ENCODE measurements around the gene CD300H. TPM values are rescaled to one million over a fixed set of nuclear protein-coding genes. Genes with fewer than 3 reads are reported as not detected.

The CD300H gene
- not detected in 2 replicates for total RNA-seq

DNA sequence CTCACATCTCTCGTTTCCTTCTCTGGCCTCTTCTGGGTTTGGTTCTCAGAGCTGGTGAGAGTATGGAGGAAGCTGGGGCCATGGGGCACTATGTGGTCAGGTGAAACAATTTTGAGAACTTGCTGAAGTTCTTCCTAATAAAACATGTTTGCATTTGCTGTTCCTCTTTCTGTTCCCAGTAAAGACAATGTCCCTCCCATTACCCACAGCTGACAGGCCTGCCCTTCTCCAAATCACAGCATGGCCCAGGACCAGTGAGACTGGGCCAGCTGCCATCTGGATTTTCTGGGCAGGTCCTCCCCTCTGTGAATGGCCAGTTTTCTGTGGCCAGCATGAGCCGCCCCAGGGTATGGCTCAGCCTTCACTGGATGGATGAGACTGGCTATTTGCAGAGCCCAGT, at the start of gene CD300H:
Gene CD300H, minus strand, starts transcription at position 113 of the 400 bp plus-strand sequence.

DNA sequence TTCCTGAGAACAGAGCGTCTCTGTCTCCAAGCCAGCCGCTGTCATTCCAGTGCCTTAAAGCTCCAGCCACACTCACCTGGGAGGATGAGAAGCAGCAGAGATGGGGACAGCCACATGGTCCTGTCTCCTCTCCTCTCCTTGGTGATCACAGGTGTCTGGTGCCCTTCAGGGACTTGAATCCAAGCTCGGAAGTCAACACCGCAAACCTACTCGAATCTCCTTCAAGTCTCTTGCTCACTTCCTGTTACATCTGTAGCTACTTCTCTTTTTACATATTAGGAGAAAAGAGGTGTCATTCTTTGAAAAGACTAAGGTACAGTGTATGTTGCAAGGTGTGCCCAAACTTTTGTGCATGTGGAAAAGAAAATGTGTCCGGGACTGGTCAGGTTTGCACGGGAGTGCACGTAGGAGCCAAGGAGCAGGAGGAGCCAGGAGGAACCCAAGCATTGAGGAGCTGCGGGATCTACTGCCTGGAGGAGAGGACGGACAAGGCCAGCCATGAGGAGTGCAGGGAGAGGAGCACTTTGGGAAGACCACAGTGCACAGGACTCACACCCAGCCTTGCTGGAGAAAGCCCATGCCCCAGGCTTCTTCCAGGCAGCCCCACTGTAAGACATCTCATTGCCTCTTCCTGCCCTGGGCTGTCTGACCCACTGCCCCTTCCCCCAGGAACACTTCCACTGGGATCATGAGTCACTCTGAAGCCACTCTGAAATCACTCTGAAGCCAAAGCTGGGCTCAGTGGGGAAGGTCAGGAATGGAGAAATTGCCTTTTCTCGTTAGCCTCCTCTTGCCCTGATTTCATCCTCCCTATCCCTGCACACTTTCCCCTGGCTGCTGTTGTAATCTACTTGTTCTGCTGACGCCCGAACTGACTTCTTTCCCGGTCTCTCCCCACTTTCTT, 25.0 kb upstream of the CD300H start, which contains the start of gene CD300LD:
Gene CD300LD, minus strand, starts transcription at position 197 of the 904 bp plus-strand sequence. Its CDS starts 81 bp downstream, at position 116.

DNA sequence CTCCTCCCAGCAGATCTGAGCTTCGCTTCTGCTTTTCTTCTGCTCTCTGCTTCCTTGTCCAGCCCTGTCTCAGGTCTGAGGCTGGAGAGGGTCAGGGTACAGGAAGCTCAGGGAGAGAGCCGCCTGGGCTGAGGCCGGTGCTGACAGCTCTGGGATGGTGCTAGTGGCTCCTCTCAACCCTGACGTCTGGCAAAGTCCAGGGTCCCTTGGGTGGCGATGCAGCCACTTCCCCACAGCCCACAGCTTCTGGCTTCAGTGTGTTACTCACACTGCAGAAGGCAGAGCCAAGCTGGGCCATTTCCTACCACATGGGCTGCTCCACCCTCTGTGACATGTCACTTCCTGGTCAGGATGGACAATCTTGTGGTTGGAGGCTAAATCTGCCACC, 21.5 kb downstream of the CD300H start, which contains the start of gene CD300C:
Gene CD300C, minus strand, starts transcription at position 273 of the 388 bp plus-strand sequence. CDS start 333 bp downstream, outside the sequence.

DNA sequence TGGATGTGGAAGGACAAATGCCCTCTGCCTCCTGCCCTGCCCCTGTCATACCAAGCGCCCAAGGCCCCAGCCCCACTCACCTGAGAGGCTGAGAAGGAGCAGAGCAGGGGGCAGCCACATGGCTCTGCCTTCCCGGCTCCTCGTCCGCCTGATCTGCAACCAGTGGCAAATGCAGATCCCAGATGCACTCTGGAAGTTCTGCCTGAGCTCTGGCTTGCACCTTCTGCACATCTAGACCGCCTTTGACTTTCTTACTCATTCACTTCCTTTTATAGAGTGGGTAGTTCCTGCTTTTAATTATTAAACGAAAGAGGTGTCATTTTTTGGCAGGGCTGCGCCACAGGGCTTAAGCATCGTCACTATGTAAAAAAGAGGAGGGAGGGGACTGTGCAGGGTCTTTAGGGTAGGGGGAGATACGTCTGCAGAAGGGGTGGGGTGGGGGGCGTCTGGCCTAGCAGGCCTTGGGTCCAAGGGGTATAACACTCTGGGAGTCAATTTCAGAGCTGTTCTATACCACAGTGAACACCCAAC, 36.0 kb downstream of the CD300H start, which contains the start of gene CD300LB:
Gene CD300LB, minus strand, starts transcription at position 245 of the 531 bp plus-strand sequence. Its CDS starts 125 bp downstream, at position 120.

Other genes with a start within 250 kb of the CD300H start
- not detected in 2 replicates for gene KIF19, start 241.3 kb downstream of the CD300H start, total RNA-seq
- gene BTBD17, start 205.6 kb downstream of the CD300H start, total RNA-seq = not detected in 2 replicates
- gene GPR142, start 200.0 kb downstream of the CD300H start, total RNA-seq = not detected in 2 replicates
- 40.1 and 174 TPM in 2 replicates for gene GPRC5C, start 135.4 kb downstream of the CD300H start, total RNA-seq
- gene CD300A, start 100.9 kb downstream of the CD300H start, total RNA-seq = not detected in 2 replicates
- not detected in 2 replicates for gene CD300LB, start 36.0 kb downstream of the CD300H start, total RNA-seq
- not detected in 2 replicates for gene CD300C, start 21.4 kb downstream of the CD300H start, total RNA-seq
- not detected in 2 replicates for gene CD300LD, start 24.8 kb upstream of the CD300H start, total RNA-seq
- not detected in 2 replicates for gene CD300E, start 56.2 kb upstream of the CD300H start, total RNA-seq
- not detected in 2 replicates for gene CD300LF, start 145.4 kb upstream of the CD300H start, total RNA-seq
- under 0.01 TPM in 1 of 2 replicates, not detected in the other for gene RAB37, start 169.7 kb upstream of the CD300H start, total RNA-seq
- 53.9 and 54.0 TPM in 2 replicates for gene NHERF1, start 181.1 kb upstream of the CD300H start, total RNA-seq
- 16.9 and 33.1 TPM in 2 replicates for gene NAT9, start 208.8 kb upstream of the CD300H start, total RNA-seq